ENCODE measurements around the gene PDE10A.

Gene PDE10A

DNA sequence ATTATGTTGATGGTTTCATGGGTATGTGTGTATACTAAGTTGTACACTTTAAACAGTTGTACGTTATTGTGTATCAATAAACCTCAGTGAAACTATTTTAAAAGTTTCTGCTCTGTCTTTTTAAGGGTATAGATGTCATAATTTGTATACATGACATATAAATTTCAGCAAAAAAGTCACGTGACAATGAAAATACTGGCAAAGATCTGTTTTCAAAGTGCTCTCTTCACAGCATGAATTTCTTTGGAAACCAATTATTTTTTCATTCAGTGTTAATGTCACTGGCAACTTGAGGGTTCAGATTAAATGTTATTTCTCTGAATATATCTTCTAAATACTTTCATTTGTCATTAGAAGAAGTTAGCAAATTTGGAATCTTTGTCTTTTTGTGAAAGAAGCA, 261.9 kb downstream of the PDE10A start:
- DNase-seq (ENCODE audit: low read depth in 2 of 2) = no peak

DNA sequence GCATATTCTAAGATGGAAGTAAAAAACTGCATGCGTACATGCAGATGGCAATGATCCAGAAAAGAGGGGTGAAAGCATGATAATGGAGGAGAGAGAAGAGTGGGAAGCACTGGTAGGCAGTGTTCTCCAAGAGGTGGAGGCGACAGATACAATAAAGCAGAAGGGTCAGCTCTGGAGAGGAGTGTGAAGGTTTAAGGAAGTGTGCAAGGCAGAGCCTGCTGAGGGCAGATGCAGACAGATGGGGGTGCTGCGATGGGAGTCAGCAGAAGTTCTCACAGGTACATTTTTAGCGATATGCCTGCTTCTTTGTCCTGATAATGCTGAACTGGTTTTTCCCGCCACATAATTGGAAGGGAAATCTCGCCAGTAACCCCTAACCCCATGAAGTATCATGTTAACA, 272.6 kb downstream of the PDE10A start:
- no peak for DNase-seq (ENCODE audit: low read depth in 2 of 2)

DNA sequence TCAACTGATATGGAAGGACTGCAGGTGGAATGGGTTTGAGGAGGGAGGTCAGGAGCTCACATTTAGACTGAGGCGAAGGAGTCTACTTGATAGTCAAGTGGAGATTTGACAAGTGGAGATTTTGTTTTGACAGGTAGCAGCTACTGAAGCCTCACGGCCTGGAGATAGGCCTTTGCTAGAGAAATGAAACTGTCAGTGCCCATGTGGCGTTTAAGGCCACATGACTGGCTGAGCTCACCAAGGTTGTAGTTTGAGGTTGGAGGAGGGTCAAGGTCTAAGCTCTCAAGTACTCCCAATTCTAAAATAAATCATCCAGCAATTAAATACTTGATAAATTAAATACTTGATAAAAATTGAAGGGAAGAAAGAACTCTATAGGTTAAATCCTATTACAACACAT, 273.5 kb downstream of the PDE10A start:
- no peak for DNase-seq (ENCODE audit: low read depth in 2 of 2)

DNA sequence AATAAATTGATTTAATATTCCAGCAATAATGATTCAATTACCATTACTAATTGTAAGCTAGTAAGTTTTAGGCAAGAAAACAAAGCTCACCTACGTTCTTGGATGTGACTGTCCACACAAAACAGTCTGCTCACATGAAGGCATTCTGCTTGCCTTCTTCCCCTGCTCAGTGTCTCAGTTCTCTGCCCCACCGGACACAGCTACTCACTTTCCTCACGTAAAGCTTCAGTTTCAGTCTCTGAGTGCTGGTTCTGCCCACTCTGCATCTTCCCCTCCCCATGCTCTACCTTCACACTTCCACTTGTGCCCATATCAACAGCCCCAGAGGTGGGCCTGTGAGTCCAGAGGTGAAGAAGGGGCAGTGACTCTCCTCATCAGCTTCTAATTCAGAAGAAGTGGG, 279.7 kb downstream of the PDE10A start:
- DNase-seq (ENCODE audit: low read depth in 2 of 2) = no peak

DNA sequence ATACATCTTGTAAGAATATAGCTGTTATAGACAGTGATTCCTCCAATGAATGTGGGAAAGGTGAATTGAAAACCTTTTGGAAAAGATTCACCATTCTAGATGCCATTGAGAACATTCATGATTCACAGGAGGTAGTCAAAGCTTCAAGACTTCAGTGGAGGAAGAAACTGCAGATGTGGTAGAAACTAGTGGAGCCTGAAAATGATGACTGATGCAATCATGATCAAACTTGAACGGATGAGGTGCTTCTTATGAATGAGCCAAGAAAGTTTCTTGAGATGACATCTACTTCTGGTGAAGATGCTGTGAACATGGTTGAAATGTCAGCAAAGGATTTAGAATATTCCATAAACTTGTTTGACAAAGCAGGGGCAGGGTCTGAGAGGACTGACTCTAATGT, 286.9 kb downstream of the PDE10A start:
- DNase-seq (ENCODE audit: low read depth in 2 of 2) = no peak

DNA sequence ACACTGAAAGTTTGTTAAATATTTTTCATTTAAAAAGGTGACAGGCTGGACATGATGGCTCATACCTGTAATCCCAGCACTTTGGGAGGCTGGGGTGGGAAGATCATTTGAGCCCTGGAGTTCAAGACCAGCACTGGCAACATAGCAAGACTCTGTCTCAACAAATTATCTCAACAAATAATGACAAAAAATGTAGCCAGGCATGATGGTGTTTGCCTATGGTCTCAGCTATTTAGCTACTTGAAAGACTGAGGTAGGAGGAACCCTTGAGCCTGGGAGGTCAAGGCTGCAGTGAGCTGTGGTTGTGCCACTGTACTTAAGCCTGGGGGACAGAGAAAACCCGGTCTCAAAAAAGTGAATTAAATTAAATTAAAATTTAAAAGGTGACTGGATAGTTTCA, 297.7 kb downstream of the PDE10A start:
- no peak for DNase-seq (ENCODE audit: low read depth in 2 of 2)

DNA sequence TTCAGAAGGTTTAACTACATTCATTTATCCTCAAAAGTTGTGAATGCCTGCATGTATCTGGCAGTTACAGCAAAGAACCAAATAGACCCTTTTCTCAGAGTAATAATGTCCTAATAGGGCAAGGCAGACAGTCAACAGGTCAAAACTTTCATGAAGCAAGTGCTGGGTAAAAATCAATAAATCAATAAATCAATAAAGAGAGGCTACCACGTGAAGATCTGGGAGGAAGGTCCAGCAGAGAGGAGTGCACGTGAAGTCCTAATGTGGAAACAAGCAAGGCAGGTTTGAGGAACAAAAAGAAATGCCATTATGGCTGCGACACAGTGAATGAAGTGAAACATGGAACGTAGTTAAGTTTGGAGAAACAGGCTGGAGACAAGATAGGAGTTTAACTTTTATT, 317.3 kb downstream of the PDE10A start:
- DNase-seq (ENCODE audit: low read depth in 2 of 2) = no peak

DNA sequence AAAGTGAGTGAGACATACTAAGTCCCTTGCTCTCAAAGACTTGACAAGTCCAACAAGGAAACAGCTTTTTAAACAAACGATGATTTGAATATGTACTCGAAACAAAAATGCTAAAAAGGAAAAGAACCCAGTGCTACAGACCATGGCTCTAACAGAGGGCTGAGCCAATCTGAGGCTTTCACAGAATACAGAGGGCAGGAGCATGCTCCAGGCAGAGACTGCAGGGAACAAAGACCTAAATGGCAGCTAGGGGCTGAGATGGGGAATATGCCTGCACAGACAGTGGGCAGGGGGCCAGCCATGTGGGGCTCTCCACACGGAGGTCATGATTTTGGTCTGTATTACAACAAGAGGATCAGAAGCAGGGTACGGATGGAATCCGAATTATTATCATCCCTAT, 322.5 kb downstream of the PDE10A start:
- no peak for DNase-seq (ENCODE audit: low read depth in 2 of 2)

DNA sequence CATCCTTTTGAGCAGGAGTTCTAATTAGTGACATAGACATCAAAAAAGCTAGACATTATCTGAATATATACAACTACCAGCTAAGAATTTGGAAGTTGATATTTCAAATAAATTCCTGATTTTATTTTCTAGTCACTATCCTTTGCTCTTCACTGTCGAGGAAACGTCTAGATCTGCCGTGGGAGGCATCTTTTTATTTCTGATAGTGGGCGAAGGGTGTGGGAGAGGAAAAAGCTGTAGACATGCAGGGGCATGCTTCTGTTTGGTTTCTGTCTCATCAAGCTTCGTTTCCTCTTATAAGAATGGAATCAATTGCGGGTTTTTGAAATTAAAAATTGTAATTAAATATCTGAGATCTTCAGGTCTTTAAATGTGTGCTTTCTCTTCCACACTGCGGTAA, 337.4 kb downstream of the PDE10A start:
- DNase-seq (ENCODE audit: low read depth in 2 of 2) = no peak

DNA sequence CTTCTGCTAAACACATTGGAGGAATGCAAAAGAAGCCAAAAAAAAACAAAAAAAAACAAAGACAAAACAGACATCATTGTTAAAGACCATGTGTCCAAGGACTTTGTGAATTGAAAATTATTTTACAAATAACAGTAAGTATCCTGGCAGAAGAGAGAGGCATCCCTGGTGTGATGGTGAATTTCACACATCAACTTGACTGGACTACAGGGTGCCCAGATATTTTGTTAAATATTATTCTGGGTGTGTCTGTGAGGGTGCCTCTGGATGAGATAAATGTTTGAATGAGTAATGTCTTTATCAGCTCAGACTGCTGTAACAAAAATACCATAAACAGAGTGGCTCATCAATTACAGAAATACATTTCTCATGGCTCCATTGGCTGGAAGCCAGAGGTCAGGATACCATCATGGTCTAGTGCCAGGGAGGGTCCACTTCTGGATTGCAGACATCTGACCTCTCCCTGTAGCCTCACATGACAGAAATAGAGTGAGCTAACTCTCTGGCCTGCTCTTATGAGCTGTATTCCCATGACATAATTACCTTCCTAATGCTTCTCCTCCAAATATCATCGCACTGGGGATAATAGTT, 341.4 kb downstream of the PDE10A start:
- DNase-seq (ENCODE audit: low read depth in 2 of 2) = no peak

DNA sequence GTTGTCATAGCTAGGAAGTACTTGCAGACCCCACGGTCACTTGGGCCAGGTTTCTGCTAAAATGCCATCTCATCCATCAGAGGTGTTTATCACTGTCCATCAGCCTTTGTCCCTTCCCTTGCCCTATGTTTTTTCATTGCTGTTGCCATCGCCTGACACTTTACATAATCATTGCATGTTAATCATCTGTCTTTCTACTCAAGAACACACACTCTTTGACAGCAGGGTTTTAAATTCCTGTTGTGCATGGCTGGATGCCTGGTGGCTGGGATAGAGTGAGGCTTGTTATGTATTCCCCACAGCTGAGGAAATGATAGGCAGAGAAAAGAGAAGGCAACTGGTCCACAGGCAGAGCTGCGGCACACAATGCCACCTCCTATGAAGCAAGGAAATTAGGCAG, 341.9 kb downstream of the PDE10A start:
- DNase-seq (ENCODE audit: low read depth in 2 of 2) = no peak

DNA sequence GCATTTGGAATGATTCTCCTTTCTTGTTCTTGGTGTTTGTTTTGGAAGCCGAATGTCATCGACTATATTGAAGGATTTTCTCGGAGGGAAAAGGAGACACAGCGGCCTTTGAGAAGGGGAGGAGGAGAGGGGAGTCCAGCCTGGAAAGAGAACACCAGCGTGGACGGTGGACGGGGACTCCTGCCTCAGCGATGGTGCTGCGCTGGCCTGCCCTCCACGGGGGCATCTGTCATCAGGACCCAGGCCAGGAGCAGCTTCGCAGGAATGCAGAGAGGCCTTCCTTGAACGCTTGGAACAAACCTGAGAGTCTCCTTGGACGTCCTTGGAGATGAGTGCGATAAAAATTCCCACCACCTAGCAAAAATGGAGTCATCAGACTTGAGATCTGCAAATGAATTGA, 345.3 kb downstream of the PDE10A start:
- no peak for DNase-seq (ENCODE audit: low read depth in 2 of 2)

DNA sequence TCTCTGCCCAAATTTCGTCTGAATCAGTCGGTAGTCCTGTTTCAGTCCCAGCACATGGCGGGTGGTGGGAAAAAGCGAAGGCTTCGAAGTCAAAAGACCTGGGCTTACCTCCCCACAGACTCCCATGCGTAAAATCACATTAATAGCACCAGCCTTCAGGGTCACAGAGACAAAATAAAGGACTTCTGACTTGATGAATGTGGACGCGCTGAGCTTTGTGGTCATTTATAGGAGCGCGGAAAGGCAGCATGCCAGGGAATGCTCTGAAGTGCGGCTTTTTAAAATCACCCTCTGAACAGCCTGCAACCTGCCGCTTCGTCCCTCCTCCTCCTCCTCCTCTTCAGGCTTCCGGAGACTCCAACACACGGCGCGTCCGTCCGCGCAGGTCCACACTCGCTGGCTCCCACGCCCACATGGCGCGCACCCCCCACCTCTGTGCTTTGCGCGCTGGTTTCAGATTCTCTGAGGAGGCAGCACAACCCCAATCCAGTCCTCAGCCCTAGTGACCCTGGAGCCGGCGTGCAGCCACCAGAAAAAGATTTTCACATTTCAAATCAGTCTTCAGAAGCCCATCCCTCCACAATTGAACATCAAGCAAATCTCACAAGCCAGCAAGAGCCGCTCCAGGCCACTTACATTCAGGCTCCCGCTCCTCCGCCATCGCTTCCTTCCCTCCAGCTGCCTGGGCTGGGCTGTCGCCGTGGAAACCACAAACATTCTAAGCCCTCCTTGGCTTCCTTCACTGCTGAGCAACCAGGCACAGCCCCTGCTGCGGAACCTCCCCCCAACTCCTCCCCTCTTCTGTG, 353.9 kb downstream of the PDE10A start, which contains the start of gene C6orf118:
TSS of gene C6orf118 (minus strand) at position 680 of the 806 bp plus-strand sequence. CDS start at position 661, 19 bp downstream.
- DNase-seq (ENCODE audit: low read depth in 2 of 2) = no peak

DNA sequence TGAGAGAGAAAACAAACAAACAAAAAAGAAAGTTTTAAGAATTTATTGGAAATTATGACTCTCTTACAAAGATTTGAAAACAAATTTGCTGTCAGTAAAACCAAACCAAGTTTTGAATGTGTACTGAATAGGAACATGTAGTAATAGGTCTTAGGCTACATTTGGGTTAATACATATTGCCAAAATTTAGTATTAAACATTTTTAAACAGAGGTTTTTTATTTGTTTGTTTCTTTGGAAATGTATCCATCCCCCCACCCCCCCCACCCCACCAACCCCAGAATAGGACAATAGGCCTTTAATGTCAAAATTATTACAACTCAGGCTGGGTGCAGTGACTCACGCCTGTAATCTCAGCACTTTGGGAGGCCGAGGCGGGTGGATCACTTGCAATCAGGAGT, 356.1 kb downstream of the PDE10A start:
- DNase-seq (ENCODE audit: low read depth in 2 of 2) = no peak

DNA sequence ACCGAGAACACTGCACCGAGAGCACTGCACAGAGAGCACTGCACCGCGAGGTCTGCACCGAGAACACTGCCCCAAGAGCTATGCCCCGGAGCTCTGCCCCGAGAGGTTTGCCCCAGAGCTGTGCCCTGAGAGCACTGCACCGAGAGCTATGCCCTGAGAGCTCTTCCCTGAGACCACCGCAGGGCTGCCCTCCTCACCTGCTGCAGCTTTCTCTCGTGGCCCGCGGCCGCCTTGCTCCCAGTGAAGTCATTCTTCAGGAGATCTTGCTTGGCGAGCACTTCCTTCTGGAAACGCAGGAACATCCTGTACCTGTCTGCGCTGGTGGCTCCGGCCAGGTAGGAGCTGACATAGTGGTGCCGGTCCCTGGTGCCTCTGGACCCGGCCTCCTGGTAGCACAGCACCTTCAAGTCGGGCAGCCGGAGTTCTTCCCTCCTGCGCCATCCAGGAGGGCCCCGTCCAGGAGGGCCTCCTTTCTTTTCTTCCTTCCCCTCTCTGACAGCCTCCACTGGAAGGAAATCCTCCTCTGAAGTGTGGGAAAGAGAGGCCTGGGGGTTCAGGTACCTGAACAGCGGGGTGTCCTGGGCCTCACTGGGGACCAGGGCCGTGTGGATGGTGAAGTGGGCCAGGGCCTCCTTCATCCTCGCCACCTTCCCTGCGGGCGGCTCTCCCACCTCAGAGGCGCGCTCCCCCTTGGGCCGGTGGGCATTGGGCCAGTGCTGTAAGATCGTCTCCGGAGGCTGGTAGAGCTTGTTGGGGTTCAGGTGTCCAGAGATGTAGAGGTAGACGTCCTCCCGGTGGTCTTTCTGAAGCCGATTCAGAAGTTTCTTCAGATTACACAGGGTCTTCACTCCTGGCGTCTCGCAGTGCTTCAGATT, 361.4 kb downstream of the PDE10A start:
- no peak for DNase-seq (ENCODE audit: low read depth in 2 of 2)

DNA sequence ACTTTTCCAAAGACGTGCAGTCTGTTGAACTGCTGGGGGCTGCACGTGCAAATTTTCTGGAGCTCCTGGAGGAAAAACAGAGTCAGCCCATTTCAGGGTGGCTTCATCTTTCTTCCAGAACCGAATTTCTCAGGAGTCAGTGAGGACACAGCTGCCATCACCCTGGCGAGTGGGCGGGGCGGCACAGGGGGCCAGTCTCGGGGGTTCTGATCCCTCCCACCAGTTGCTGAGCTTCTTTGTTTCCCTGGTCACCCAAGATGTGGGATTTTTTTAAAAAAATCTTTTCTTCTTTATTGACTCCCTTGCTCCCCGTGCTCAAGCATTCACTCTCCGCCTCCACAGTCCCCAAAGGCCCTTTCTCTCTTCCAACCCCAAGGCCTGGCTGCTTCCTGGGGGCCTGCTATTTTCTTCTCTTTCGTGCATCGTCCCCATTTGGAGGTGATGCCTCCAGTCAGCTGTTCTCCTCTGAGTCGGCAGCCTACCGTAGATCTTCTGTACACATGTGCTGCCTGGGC, 362.6 kb downstream of the PDE10A start:
- DNase-seq (ENCODE audit: low read depth in 2 of 2) = no peak

DNA sequence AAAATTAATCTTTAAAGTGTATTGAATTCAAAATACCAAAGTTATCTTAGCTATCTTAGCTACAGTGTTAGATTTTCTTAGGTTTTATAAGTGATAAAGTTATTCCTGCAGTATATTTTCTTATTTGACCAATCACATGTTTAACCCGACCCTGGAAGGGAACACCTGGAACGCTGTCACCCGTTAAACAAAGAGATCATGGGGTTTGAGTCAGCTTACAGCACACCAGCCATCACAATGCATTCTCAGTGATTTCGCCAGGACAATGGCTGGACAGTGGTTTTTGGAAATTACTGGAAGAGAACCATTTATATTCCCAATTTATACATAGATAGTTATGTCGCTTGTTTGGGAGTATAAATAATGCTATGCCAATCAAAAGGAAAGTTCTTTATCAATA, 364.2 kb downstream of the PDE10A start:
- no peak for DNase-seq (ENCODE audit: low read depth in 2 of 2)

DNA sequence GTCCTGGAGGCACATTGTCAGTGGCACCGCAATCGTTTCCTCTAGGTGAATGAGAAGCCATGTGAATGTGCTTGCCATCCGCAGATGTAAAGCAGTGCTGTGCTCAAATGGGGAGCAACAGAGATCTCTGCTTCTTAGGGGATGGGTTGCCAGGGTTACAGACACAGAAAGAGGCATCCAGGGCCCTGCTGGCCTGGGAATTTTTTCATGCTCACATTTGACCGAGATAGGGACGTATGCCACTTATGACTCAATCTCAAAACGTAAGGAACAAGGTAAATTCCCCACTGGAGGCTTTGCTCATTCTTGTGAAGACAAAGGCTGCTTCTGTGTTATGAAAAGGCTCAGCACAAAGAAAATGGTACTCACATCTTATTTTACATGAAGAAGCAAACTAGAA, 364.6 kb downstream of the PDE10A start:
- DNase-seq (ENCODE audit: low read depth in 2 of 2) = no peak

DNA sequence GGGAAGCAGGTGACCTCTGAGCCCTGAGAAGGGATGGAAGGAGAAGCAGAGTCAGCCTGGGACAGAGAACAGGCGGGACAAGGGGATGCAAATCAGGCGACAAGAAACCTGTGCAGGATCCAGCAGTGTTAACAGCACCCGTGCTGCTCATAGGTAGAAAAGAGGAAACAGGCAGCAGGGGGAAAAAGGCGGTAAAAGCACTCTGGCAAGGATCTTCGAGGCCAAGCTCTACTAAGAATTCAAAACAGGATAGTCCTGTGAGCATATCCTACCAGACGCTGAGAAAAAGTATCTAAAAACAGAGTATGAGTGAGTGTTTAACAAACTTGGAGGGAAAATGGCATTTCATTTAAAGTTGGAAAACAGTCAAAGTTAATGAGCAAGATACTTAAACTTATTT, 370.4 kb downstream of the PDE10A start:
- no peak for DNase-seq (ENCODE audit: low read depth in 2 of 2)

Data from stimulated activated CD8-positive, alpha-beta memory T cell treated with anti-CD3 and anti-CD28 coated beads, Interleukin-2, amount 100 ng/mL, for 48 hours (primary cell).